ENCODE data around the gene EXTL1. TPM values are rescaled to one million over a fixed set of nuclear protein-coding genes. Genes with fewer than 3 reads are reported as not detected.
"Not testable (repeated sequence)": the region's sequence is repeated elsewhere in the genome, so short reads cannot be mapped to it uniquely, and the experiment has no call there.

The EXTL1 gene
- total RNA-seq, 1 donor from 2014 or later = 0.24 TPM

DNA sequence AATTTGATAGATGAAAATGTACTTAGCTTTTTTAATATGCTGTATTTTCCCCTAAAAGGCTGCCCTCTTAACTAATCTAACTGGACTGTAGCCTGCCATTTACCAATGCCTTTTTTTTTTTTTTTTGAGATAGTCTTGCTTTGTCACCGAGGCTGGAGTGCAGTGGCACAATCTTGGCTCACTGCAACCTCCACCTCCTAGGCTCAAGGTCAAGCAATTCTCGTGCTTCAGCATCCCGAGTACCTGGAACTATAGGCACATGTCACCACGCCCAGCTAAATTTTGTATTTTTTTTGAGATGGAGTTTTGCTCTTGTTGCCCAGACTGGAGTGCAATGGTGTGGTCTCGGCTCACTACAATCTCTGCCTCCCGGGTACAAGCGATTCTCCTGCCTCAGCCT, 42.4 kb upstream of the EXTL1 start:
- Histone ChIP-seq H3K36me3 (peaks cover 90% of the 10 kb centered on the region), H3K27ac (no peak overlapping the region), H3K9me3 (no peaks in the 10 kb centered on the region), H3K27me3 (ENCODE audit: low read depth) (no peaks in the 10 kb centered on the region), H3K4me3 (no peak overlapping the region), H3K4me1 (no peaks in the 10 kb centered on the region)
- DNase-seq (no peak), ATAC-seq (no peak)
- TF ChIP-seq CTCF (IDR thresholded peaks at IDR 0.05) = no peak
- intact Hi-C loops (cut with DNase I) = no loop called here

DNA sequence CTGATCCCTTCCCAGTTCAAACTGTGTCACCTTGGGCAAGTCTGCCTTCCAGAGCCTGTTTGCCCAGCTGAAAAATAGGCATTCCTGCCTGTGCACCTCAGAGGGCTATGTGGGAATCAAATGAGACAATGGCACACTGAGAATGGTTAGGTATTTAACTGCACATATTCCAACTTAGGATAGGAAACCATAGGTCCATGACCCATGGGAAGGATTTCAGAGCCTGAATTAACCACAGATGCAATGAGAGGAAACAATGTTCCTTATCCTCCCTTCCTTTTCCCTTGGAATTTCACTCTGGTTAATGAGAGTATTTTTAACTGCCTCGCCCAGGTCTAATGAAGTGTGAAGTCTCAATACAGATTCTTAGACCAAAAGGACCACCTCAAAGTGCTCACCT, 36.4 kb upstream of the EXTL1 start:
- DNase-seq (no peak), ATAC-seq (no peak)
- Histone ChIP-seq H3K9me3 (no peaks in the 10 kb centered on the region), H3K27me3 (ENCODE audit: low read depth) (no peaks in the 10 kb centered on the region), H3K4me1 (peaks cover 6% of the 10 kb centered on the region), H3K27ac (no peak overlapping the region), H3K36me3 (peaks cover 84% of the 10 kb centered on the region), H3K4me3 (no peak overlapping the region)
- intact Hi-C loops (cut with DNase I) = no loop called here
- TF ChIP-seq CTCF (IDR thresholded peaks at IDR 0.05) = no peak

GRCh38 chr1:25985670-25986069, 35.9 kb upstream of the EXTL1 start:
- H3K9me3 ChIP-seq = no peaks in the 10 kb centered on the region
- H3K27me3 ChIP-seq (ENCODE audit: low read depth) = no peaks in the 10 kb centered on the region
- no peak for ATAC-seq
- no peak overlapping the region for H3K27ac ChIP-seq
- intact Hi-C loops (cut with DNase I) = no loop called here
- no peak for DNase-seq
- peaks cover 10% of the 10 kb centered on the region for H3K4me1 ChIP-seq
- no peak overlapping the region for H3K4me3 ChIP-seq
- no peak for TF ChIP-seq CTCF (IDR thresholded peaks at IDR 0.05)
- H3K36me3 ChIP-seq = peaks cover 82% of the 10 kb centered on the region

DNA sequence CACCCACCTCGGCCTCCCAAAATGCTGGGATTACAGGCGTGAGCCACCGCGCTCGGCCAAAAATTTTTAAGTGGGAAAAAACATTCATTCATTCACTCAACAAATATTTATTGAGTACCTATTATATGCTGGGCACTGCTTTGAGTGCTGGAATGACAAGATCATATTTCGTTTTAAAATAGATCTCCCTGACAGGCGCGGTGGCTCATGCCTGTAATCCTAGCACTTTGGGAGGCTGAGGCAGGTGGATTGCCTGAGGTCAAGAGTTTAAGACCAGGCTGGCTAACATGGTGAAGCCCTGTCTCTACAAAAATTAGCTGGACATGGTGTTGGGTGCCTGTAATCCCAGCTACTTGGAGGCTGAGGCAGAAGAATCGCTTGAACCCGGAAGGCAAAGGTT, 34.8 kb upstream of the EXTL1 start:
- H3K36me3 ChIP-seq = peaks cover 71% of the 10 kb centered on the region
- H3K9me3 ChIP-seq; H3K4me3 ChIP-seq; intact Hi-C loops (cut with DNase I); DNase-seq; H3K27ac ChIP-seq; H3K27me3 ChIP-seq (ENCODE audit: low read depth); ATAC-seq: not testable (repeated sequence)
- H3K4me1 ChIP-seq = peaks cover 18% of the 10 kb centered on the region

GRCh38 chr1:25987951-25988350, 33.6 kb upstream of the EXTL1 start:
- DNase-seq (no peak), ATAC-seq (no peak)
- H3K36me3 ChIP-seq = peaks cover 59% of the 10 kb centered on the region
- no peak overlapping the region for H3K4me3 ChIP-seq
- H3K9me3 ChIP-seq = no peaks in the 10 kb centered on the region
- intact Hi-C loops (cut with DNase I) = no loop called here
- TF ChIP-seq CTCF (IDR thresholded peaks at IDR 0.05) = no peak
- H3K27ac ChIP-seq = no peak overlapping the region
- no peaks in the 10 kb centered on the region for H3K27me3 ChIP-seq (ENCODE audit: low read depth)
- H3K4me1 ChIP-seq = peaks cover 23% of the 10 kb centered on the region

DNA sequence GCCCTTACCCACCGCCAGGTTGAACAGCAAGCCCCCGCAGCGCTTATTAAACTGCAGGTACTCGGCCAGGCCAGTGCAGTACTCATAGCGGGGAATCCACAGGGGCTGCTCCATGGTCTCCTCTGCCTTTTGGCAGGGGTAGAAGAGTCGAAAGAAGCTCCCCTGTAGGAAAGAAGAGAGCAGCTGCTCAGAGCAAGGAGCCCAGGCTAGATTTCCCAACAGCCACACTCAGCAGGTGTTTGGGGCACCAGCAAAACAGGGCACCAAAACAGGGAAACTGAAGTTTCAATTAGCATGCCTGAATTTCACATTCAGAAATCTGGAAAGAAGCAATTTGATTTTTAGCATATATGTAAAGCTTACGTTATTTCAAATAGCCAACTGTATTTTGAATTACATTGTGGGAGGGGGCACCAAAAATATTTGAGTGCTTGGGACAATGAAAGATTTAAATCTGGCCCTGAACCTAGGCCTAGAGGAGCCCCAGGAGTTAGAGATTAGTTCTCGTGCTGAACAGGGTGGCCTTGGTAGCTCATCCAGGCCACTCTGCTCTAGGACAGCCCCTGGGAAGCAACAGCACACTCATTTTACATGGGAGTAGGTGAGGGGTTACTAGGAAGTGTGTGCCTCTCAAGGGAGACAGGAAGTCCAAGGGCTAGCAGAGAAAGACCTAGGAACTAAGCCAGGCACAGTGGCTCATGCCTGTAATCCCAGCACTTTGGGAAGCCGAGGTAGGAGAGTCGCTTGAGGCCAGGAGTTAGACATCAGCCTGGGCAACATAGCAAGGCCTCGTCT, 31.9 kb upstream of the EXTL1 start:
- intact Hi-C loops (cut with DNase I) = no loop called here
- H3K27ac ChIP-seq = peak overlapping the region; percentile 46
- TF ChIP-seq CTCF (IDR thresholded peaks at IDR 0.05) = no peak

More for the DNA sequence above, 31.9 kb upstream of the EXTL1 start:
- no peaks in the 10 kb centered on the region for H3K27me3 ChIP-seq (ENCODE audit: low read depth)
- H3K4me3 ChIP-seq = peak overlapping the region; percentile 37
- ATAC-seq = peak; percentile 41 to 50
- no peaks in the 10 kb centered on the region for H3K9me3 ChIP-seq
- peaks cover 42% of the 10 kb centered on the region for H3K36me3 ChIP-seq
- peaks cover 23% of the 10 kb centered on the region for H3K4me1 ChIP-seq
- DNase-seq = no peak
